Endodermal cell (in vitro differentiated cells): ENCODE data around the gene HIGD1A. TPM values are rescaled to one million over a fixed set of nuclear protein-coding genes. Genes with fewer than 3 reads are reported as not detected.

ENCODE experiments used
- DNase-seq: peaks from one replicate; pipeline ENCODE4 v3.0.0-alpha.2; 2017
- H3K27ac ChIP-seq: 2 replicates; pipeline ENCODE4 v1.5.1; 2013; ENCODE audit warnings: mild to moderate bottlenecking, low read depth, low read length, moderate library complexity
- H3K27me3 ChIP-seq: 2 replicates; pipeline ENCODE4 v1.6.1; 2013; ENCODE audit warnings: mild to moderate bottlenecking, low read length, moderate library complexity; ENCODE audit not compliant: insufficient read depth, control insufficient read depth, poor library complexity, severe bottlenecking
- H3K36me3 ChIP-seq: 2 replicates; pipeline ENCODE4 v1.7.0; 2013; ENCODE audit warnings: mild to moderate bottlenecking, low read length, moderate library complexity; ENCODE audit not compliant: control insufficient read depth, insufficient read depth
- H3K4me1 ChIP-seq: one replicate; pipeline ENCODE4 v1.7.0; 2013; ENCODE audit warnings: low read length; ENCODE audit not compliant: control insufficient read depth, insufficient read depth
- H3K4me3 ChIP-seq: 2 replicates; pipeline ENCODE4 v1.5.1; 2013; ENCODE audit warnings: mild to moderate bottlenecking, low read length, moderate library complexity
- H3K9ac ChIP-seq: 2 replicates; pipeline ENCODE4 v1.6.1; 2013; ENCODE audit warnings: mild to moderate bottlenecking, low read length, moderate library complexity; ENCODE audit not compliant: poor library complexity, severe bottlenecking; ENCODE audit errors: extremely low read depth
- H3K9me3 ChIP-seq: 2 replicates; pipeline ENCODE4 v1.6.1; 2013; ENCODE audit warnings: mild to moderate bottlenecking, low read length, moderate library complexity; ENCODE audit not compliant: control insufficient read depth
- H3K27ac Mint-ChIP-seq: 2 replicates; pipeline ENCODE4 v1.8.0; 2020; ENCODE audit warnings: mixed read lengths
- H3K27me3 Mint-ChIP-seq: 2 replicates; pipeline ENCODE4 v1.8.0; 2021; ENCODE audit warnings: mild to moderate bottlenecking, mixed read lengths; ENCODE audit not compliant: insufficient read depth
- H3K36me3 Mint-ChIP-seq: 2 replicates; pipeline ENCODE4 v1.8.0; 2020; ENCODE audit warnings: low read depth, mixed read lengths
- H3K4me1 Mint-ChIP-seq: 2 replicates; pipeline ENCODE4 v1.8.0; 2020; ENCODE audit warnings: mixed read lengths
- H3K4me3 Mint-ChIP-seq: 2 replicates; pipeline ENCODE4 v1.8.0; 2020; ENCODE audit warnings: mild to moderate bottlenecking, moderate library complexity, mixed read lengths
- H3K9me3 Mint-ChIP-seq: 2 replicates; pipeline ENCODE4 v1.8.0; 2020; ENCODE audit warnings: mild to moderate bottlenecking, mixed read lengths
- CTCF ChIP-seq: fragments of 200-600 bp; sonication (generic); conservative IDR thresholded peaks from 2 replicates; pipeline ENCODE4 v1.5.0; 2021; ENCODE audit warnings: antibody characterized with exemption, mild to moderate bottlenecking
- WGBS, 2 experiments: methylation state at CpG; one replicate each; pipeline versions ENCODE4 v1.1.5 to v1.1.7; 2013; ENCODE audit warnings: missing lambda C conversion rate in 2 of 2, mixed read lengths in 1 of 2; ENCODE audit not compliant: insufficient coverage in 1 of 2, insufficient read length in 1 of 2; 5-methylcytosine and 5-hydroxymethylcytosine counted together
- total RNA-seq, 2 donors: library from RNA; stranded (reverse); fragmentation: NEBNext Ultra II Directional in 1 of 2; extraction: Animal tissue kit (Norgen Biotek cat#: 25700) in 1 of 2; gene quantifications; 2 replicates in 1 of 2; 3 replicates in 1 of 2; pipeline ENCODE4 v1.2.1, GENCODE V29; 2021

HIGD1A gene
- total RNA-seq, 2 donors from 2014 or later, result 116 to 121 TPM

- no peak for TF ChIP-seq CTCF
- H3K4me1 Mint-ChIP-seq, result no peaks in the 10 kb centered on the region
- H3K9me3 ChIP-seq, result no peaks in the 10 kb centered on the region
- H3K4me1 ChIP-seq, result no peaks in the 10 kb centered on the region
- no peak overlapping the region for H3K9ac ChIP-seq
- no peaks in the 10 kb centered on the region for H3K27me3 ChIP-seq
- DNase-seq, result no peak
- 88 to 97% methylated on average over 2 of the region's 2 CpGs for WGBS, 2 experiments
- no peak overlapping the region for H3K4me3 Mint-ChIP-seq
- H3K36me3 Mint-ChIP-seq, result peaks cover 63% of the 10 kb centered on the region
- H3K36me3 ChIP-seq, result peaks cover 90% of the 10 kb centered on the region
- no peak overlapping the region for H3K27ac Mint-ChIP-seq
- no peak overlapping the region for H3K27ac ChIP-seq
- H3K4me3 ChIP-seq, result no peak overlapping the region
- no peaks in the 10 kb centered on the region for H3K27me3 Mint-ChIP-seq
- H3K9me3 Mint-ChIP-seq, result no peaks in the 10 kb centered on the region
These were observed 17.7 kb downstream of the HIGD1A start for GRCh38 chr3:42786631-42787030.

- 93 to 100% methylated on average over 1 of the region's 1 CpG for WGBS, 2 experiments
- DNase-seq, result no peak
- Histone ChIP-seq H3K4me1 (no peaks in the 10 kb centered on the region), H3K36me3 (peaks cover 87% of the 10 kb centered on the region), H3K9ac (no peak overlapping the region), H3K27me3 (no peaks in the 10 kb centered on the region), H3K27ac (no peak overlapping the region), H3K4me3 (no peak overlapping the region), H3K9me3 (no peaks in the 10 kb centered on the region)
- H3K36me3 Mint-ChIP-seq, result peaks cover 59% of the 10 kb centered on the region
- no peaks in the 10 kb centered on the region for H3K27me3 Mint-ChIP-seq
- H3K4me3 Mint-ChIP-seq, result no peak overlapping the region
- H3K27ac Mint-ChIP-seq, result no peak overlapping the region
- no peak for TF ChIP-seq CTCF
- no peaks in the 10 kb centered on the region for H3K9me3 Mint-ChIP-seq
- peaks cover 2% of the 10 kb centered on the region for H3K4me1 Mint-ChIP-seq
These were observed 18.1 kb downstream of the HIGD1A start for GRCh38 chr3:42786212-42786611.

GRCh38 chr3:42780892-42781700, 23.2 kb downstream of the HIGD1A start:
- H3K27me3 Mint-ChIP-seq, result no peaks in the 10 kb centered on the region
- Histone ChIP-seq H3K36me3 (peaks cover 61% of the 10 kb centered on the region), H3K4me3 (no peak overlapping the region), H3K4me1 (no peaks in the 10 kb centered on the region), H3K27me3 (no peaks in the 10 kb centered on the region), H3K9ac (no peak overlapping the region), H3K27ac (no peak overlapping the region), H3K9me3 (no peaks in the 10 kb centered on the region)
- TF ChIP-seq CTCF, result peak; percentile 83
- H3K27ac Mint-ChIP-seq, result peak overlapping the region; percentile 22
- WGBS, 2 experiments, result 76 to 80% methylated on average over 5 to 11 of the region's 11 CpGs
- no peak for DNase-seq
- H3K9me3 Mint-ChIP-seq, result no peaks in the 10 kb centered on the region
- peaks cover 43% of the 10 kb centered on the region for H3K36me3 Mint-ChIP-seq
- no peak overlapping the region for H3K4me3 Mint-ChIP-seq
- peaks cover 7% of the 10 kb centered on the region for H3K4me1 Mint-ChIP-seq
